Measurements from ENCODE around the gene LRRC46. TPM values are rescaled to one million over a fixed set of nuclear protein-coding genes. Genes with fewer than 3 reads are reported as not detected.
A peak's percentile ranks its signal among the peaks of the same experiment; 100 is the strongest.

Gene LRRC46
- total and polyA plus RNA-seq, 9 of the 15 experiments (the other 6 are each of a cell fraction or from before 2014, with no cell fraction given) = 0.39 to 1.4 (median 0.53) TPM; not detected in 1

GRCh38 chr17:47831003-47831933 is at the start of gene LRRC46, which contains the start of gene MRPL10 (continued):
- TF ChIP-seq LARP7 (IDR thresholded peaks at IDR 0.05) = no peak
- TF ChIP-seq ZNF583 (CRISPR knock-in tag; IDR thresholded peaks at IDR 0.05) = no peak
- no peak for TF ChIP-seq ZNF124 (CRISPR knock-in tag; IDR thresholded peaks at IDR 0.05)
- TF ChIP-seq SMAD3 (CRISPR knock-in tag; conservative IDR thresholded peaks at IDR 0.05) = no peak
- 0 out of 2 replicates have a peak, but pooled peaks have one; percentile 9 for TF ChIP-seq CC2D1A (IDR thresholded peaks at IDR 0.05)
- TF ChIP-seq ZBTB9 (CRISPR knock-in tag; IDR thresholded peaks at IDR 0.05) = no peak; the same call in 1 of the 2 replicates
- no peak for TF ChIP-seq HEY1 (CRISPR knock-in tag; IDR thresholded peaks at IDR 0.05; ENCODE audit: borderline replicate concordance)
- TF ChIP-seq EGR1 (conservative IDR thresholded peaks at IDR 0.05) = peak; percentile 93
- no peak for TF ChIP-seq BRD4 (IDR thresholded peaks at IDR 0.05)
- TF ChIP-seq ZNF395 (CRISPR knock-in tag; IDR thresholded peaks at IDR 0.05) = peak; percentile 62; the same call in 1 of the 2 replicates
- no peak for TF ChIP-seq SRF (CRISPR knock-in tag; IDR thresholded peaks at IDR 0.05)
- no peak for TF ChIP-seq ZC3H8 (IDR thresholded peaks at IDR 0.05)
- TF ChIP-seq HMG20B (CRISPR knock-in tag; IDR thresholded peaks at IDR 0.05) = no peak
- no peak for TF ChIP-seq RERE (CRISPR knock-in tag; IDR thresholded peaks at IDR 0.05; ENCODE audit: borderline replicate concordance)
- no peak for TF ChIP-seq HNRNPK (IDR thresholded peaks at IDR 0.05; ENCODE audit: low read depth, low read length, poor library complexity, severe bottlenecking)
- no peak; the same call in 1 of the 2 replicates for TF ChIP-seq NCOA1 (IDR thresholded peaks at IDR 0.05; ENCODE audit: low read depth)
- TF ChIP-seq FOXK1 (CRISPR knock-in tag; IDR thresholded peaks at IDR 0.05; ENCODE audit: borderline replicate concordance) = peak; percentile 78; the same call in 1 of the 2 replicates
- no peak for TF ChIP-seq NFE2L1 (tag; IDR thresholded peaks at IDR 0.05; ENCODE audit: borderline replicate concordance, low read depth)
- TF ChIP-seq NEUROD1 (IDR thresholded peaks at IDR 0.05; ENCODE audit: borderline replicate concordance, low read depth, low read length, partially characterized antibody) = peak; percentile 21
